Fibroblast of mammary gland (primary cell): ENCODE results near the gene NTN3.
A peak's percentile ranks its signal among the peaks of the same experiment; 100 is the strongest.

Experiments
- DNase-seq: peaks from one replicate; pipeline ENCODE4 v3.0.0-alpha.2; 2010; ENCODE audit warnings: low read depth
- H3K4me3 ChIP-seq: 2 replicates; pipeline ENCODE4 v1.5.1; 2011; ENCODE audit warnings: low read depth, mild to moderate bottlenecking, low read length, moderate library complexity; ENCODE audit not compliant: control insufficient read depth
- TF ChIP-seq, protein P1 (sequence below): conservative IDR thresholded peaks from 2 replicates; pipeline ENCODE4 v1.5.1; 2011; ENCODE audit warnings: low read depth, low read length, inconsistent platforms; ENCODE audit not compliant: control insufficient read depth, insufficient read depth

The NTN3 gene

DNA sequence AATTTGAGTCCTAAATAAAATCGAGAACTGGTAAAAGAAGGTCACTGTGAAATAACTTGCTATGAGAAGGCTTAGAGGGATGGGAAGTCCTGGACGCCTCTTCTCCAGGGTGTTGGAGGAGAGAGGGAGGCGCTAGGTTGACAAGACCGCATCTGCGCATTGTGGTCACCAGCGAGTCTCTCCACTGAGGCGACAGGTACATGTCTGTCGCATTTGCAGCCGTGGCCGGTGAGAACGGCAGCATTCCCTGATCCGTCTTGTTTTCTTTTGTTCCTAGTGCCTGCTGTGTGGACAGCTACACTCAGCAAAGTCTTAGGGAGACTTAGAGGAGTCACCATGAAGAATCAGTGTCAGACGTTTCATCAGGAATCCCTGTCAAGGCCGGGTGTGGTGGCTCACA lies 34.6 kb downstream of the NTN3 start:
- no peak overlapping the region for H3K4me3 ChIP-seq
- TF ChIP-seq, protein P1, sequence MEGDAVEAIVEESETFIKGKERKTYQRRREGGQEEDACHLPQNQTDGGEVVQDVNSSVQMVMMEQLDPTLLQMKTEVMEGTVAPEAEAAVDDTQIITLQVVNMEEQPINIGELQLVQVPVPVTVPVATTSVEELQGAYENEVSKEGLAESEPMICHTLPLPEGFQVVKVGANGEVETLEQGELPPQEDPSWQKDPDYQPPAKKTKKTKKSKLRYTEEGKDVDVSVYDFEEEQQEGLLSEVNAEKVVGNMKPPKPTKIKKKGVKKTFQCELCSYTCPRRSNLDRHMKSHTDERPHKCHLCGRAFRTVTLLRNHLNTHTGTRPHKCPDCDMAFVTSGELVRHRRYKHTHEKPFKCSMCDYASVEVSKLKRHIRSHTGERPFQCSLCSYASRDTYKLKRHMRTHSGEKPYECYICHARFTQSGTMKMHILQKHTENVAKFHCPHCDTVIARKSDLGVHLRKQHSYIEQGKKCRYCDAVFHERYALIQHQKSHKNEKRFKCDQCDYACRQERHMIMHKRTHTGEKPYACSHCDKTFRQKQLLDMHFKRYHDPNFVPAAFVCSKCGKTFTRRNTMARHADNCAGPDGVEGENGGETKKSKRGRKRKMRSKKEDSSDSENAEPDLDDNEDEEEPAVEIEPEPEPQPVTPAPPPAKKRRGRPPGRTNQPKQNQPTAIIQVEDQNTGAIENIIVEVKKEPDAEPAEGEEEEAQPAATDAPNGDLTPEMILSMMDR, result no peak
- no peak for DNase-seq

DNA sequence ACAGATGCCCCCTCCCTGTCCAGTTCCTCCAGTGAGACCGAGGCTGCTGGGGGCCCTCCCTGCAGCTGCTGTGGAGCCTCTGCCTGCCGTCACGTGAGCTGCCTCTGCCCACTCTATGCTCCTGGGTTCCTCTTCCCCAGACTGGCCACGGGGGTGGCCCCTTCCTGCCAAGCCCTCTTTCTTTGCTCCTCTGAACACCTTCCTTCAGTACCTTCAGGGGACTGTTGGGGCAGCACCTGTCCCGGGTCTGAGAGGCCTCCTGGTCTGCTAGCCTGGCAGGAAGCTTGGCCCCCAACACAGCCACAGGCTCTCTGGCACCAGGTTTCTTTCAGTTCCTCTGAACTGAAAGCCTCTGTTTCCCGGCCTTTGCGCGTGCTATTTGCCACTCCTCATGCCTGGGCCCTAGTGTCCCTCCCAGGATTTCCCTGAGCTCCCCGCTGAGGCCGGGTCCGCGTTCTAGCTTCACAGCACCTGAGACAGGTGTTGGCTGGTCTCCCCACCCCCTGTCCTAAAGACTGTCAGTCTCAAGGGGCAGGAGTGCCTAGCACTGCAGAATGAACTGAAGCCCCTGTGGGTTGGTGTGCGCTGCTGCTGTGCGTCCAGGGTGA lies 36.1 kb downstream of the NTN3 start:
- DNase-seq, result no peak
- H3K4me3 ChIP-seq, result no peak overlapping the region
- TF ChIP-seq, protein P1, result no peak

DNA sequence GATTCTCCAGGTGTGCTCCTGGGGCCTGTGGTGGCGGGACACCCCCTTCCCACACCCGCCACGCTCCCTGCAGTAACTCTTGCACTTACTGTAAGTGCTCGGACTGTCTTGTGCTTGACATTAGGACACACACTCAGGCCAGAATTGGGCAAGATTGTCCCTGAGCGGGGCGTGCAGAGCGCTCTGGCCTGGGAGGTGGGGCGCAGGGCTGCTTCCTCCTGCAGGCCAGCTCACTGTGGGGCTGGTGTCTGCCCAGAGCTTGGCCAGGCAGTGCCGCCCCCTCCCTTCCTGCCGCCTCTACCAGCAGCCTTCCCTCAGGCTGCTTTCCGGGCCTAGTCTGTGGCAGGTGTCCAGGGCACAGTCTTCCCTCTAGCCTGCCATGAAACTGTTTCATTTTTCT lies 36.6 kb downstream of the NTN3 start:
- TF ChIP-seq, protein P1, result no peak
- no peak for DNase-seq
- no peak overlapping the region for H3K4me3 ChIP-seq

DNA sequence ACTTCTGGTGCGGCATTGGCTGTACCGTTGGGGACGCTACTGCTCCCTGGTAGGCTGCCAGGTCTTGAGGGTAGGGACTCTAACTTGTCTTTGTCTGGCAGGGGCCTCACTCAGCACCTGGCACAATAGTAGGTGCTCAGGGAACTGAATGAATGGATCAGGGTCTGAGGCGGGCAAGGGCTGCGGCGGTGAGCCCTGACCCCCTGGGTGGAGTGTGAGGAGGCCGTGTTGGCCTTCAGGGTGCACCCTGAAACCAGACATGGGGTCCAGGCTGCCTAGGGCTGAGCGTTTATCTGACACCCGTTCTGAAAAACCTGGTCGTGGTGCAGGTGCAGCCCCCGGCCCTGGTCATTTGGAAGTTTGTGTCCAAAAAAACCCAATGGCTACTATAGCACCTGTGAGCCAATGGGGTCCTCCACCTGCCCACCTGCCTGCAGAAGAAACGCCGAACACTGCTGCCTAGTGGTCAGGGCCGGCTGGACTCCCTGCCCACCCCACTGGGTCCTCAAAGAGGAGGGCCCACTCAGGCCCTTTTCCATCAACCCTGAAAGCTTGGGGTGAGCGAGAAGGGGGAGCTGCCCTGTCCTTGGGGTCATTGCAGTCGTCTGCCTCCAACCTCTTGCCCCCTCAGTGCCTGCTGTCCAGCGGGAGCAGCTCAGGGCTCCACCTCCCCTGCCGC lies 37.8 kb downstream of the NTN3 start:
- DNase-seq, result no peak
- TF ChIP-seq, protein P1, result no peak
- no peak overlapping the region for H3K4me3 ChIP-seq

DNA sequence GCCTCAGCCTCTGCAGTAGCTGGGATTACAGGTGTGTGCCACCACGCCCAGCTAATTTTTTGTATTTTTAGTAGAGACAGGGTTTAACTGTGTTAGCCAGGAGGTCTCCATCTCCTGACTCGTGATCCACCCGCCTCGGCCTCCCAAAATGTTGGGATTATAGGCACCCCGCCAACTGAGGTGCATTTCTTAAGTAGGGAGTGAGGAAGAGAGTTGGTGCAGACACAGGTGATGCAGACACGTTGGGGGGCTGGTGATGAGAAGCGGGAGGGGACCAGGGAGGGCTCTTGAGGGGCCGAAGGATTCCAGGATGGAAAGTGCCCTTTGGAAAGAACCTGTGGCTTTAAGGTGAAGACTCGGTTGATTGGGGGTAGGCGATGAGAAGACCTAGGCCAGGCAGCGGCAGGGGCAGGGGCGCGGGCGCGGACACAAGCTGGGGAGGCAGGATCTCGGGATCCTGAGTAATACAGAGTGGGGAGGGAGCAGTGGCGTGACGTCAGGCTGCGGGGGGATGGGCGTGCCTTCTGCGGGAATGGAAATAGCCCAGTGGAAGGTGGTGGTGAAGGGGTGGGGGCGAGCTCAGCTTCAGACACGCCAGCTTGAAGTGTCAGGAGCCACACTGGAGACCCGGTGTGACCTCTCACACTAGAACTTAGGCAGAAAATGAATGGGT lies 40.2 kb downstream of the NTN3 start:
- H3K4me3 ChIP-seq, result peak overlapping the region; percentile 29
- DNase-seq, result peak; percentile 78

DNA sequence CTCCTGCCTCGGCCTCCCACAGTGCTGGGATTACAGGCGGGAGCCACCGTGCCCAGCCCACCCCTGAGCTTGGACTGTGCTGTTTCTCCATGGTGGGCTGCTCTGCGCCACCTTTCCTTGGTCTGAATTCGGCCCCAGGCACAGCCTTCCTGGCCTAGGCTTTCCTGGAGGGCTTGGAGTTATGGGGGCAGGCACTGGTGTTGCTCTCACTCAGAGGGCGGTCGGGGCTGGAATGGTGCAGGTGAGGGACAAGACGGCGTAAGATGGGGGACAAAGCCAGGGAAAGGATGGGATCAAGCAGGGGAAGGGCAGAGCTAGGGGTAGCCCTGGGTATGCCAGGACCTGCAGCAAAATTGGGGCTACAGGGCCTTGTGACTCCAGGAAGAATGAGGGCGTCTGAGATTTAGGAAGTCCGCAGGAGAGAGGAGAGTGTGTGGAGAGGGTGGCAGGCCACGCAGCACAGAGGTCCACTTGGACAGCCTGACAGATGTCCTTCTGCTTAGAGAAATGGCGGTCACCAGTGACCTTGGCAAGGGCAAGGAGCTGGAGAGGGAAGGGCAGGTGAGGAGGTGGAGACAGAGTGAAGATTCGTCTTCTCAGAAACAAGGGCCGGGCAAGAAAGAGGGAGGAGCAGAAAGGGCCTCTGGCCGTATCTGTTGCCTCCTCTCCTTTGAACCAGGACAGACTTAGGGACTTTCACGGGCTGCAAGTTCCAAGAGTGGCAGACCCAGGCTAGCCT lies 41.1 kb downstream of the NTN3 start:
- H3K4me3 ChIP-seq, result no peak overlapping the region
- TF ChIP-seq, protein P1, result no peak

More for the DNA sequence above, 40.2 kb downstream of the NTN3 start:
- TF ChIP-seq, protein P1, result no peak

More for the DNA sequence above, 41.1 kb downstream of the NTN3 start:
- DNase-seq, result no peak
